B cell (primary cell): Measurements from ENCODE around the gene BOK. TPM values are rescaled to one million over a fixed set of nuclear protein-coding genes. Genes with fewer than 3 reads are reported as not detected.

Experiments used
- ATAC-seq: fragments of 200-7000 bp; cut with Tn5 transposase; one replicate; pipeline ENCODE4 v1.10.0; 2021; ENCODE audit warnings: low read depth, mild to moderate bottlenecking, moderate number of reproducible peaks, moderate library complexity
- CTCF ChIA-PET: fragments of 350-600 bp; sonication (Branson Sonifier 250); formaldehyde crosslinking; loops from one replicate; lab custom pipeline; 2021; ENCODE audit warnings: antibody characterized with exemption, inconsistent platforms; lab: Charles Lee
- POLR2A ChIA-PET: fragments of 350-600 bp; sonication (Branson Sonifier 250); formaldehyde crosslinking; loops from one replicate; lab custom pipeline; 2021; ENCODE audit warnings: antibody characterized with exemption; lab: Charles Lee
- DNase-seq: peaks from one replicate; pipeline ENCODE4 v3.0.0; 2013
- H2AFZ ChIP-seq: 2 replicates; pipeline ENCODE4 v1.6.1; 2012; ENCODE audit warnings: mild to moderate bottlenecking, low read depth, low read length; ENCODE audit not compliant: insufficient read depth, poor library complexity, severe bottlenecking
- H3K27ac ChIP-seq, 2 donors: 1 replicate in 1 of 2; 2 replicates in 1 of 2; pipeline ENCODE4 v1.5.1; 2012 to 2013; ENCODE audit warnings: low read length in 2 of 2, mild to moderate bottlenecking in 2 of 2, moderate library complexity in 1 of 2
- H3K27me3 ChIP-seq, 4 experiments: fragments of 200-600 bp in 1 of 4; sonication (generic) in 1 of 4; replicated peaks in 1 of 4; 1 replicate in 2 of 4; 2 replicates in 2 of 4; pipeline versions ENCODE4 v1.6.1 to v1.7.0; 2013 to 2016; ENCODE audit warnings: low read length in 3 of 4, mild to moderate bottlenecking in 2 of 4, mixed read lengths in 1 of 4, moderate library complexity in 1 of 4; ENCODE audit not compliant: insufficient read depth in 4 of 4, control insufficient read depth in 3 of 4; ENCODE audit errors: control extremely low read depth in 1 of 4
- H3K36me3 ChIP-seq, 2 experiments: replicated peaks in 1 of 2; 1 replicate in 1 of 2; 2 replicates in 1 of 2; pipeline versions ENCODE4 v1.6.1 to v1.7.1; 2013; ENCODE audit warnings: low read length in 1 of 2; ENCODE audit not compliant: insufficient read depth in 2 of 2, control insufficient read depth in 1 of 2; ENCODE audit errors: control extremely low read depth in 1 of 2, extremely low read depth in 1 of 2
- H3K4me1 ChIP-seq, 2 donors: fragments of 200-600 bp in 1 of 2; sonication (generic) in 1 of 2; 1 replicate in 1 of 2; 2 replicates in 1 of 2; pipeline versions ENCODE4 v1.5.1 to v1.6.1; 2013 to 2017; ENCODE audit warnings: low read length in 2 of 2; ENCODE audit not compliant: control insufficient read depth in 2 of 2, insufficient read depth in 2 of 2
- H3K4me2 ChIP-seq: replicated peaks from 2 replicates; pipeline ENCODE3; 2012; ENCODE audit warnings: mild to moderate bottlenecking, low read depth, low read length; ENCODE audit not compliant: poor library complexity, severe bottlenecking
- H3K4me3 ChIP-seq, 5 experiments: fragments of 200-600 bp in 1 of 5; sonication (generic) in 1 of 5; 1 replicate in 3 of 5; 2 replicates in 2 of 5; pipeline versions ENCODE4 v1.5.1 to v1.7.0; 2011 to 2016; ENCODE audit warnings: low read length in 4 of 5, mild to moderate bottlenecking in 4 of 5, low read depth in 2 of 5, control low read depth in 1 of 5, moderate library complexity in 1 of 5; ENCODE audit not compliant: insufficient read depth in 1 of 5; ENCODE audit errors: control extremely low read depth in 1 of 5, extremely low read depth in 1 of 5
- H3K79me2 ChIP-seq: fragments of 200-600 bp; sonication (generic); one replicate; pipeline ENCODE4 v1.6.0; 2016; ENCODE audit warnings: low read length; ENCODE audit not compliant: control insufficient read depth, insufficient read depth
- H3K9ac ChIP-seq: fragments of 200-600 bp; sonication (generic); 2 replicates; pipeline ENCODE4 v1.6.1; 2017; ENCODE audit warnings: mild to moderate bottlenecking, low read length, moderate library complexity
- H3K9me3 ChIP-seq, 3 donors: one replicate each; pipeline versions ENCODE4 v1.6.1 to v1.7.1; 2013; ENCODE audit warnings: low read length in 2 of 3; ENCODE audit not compliant: control insufficient read depth in 2 of 3, insufficient read depth in 1 of 3; ENCODE audit errors: control extremely low read depth in 1 of 3
- H4K20me1 ChIP-seq: 2 replicates; pipeline ENCODE4 v1.6.0; 2012; ENCODE audit warnings: mild to moderate bottlenecking, low read length; ENCODE audit not compliant: insufficient read depth, control insufficient read depth, poor library complexity, severe bottlenecking
- H3K27ac Mint-ChIP-seq: one replicate; pipeline ENCODE4 v1.8.0; 2021; ENCODE audit warnings: mixed read lengths
- H3K27me3 Mint-ChIP-seq: one replicate; pipeline ENCODE4 v1.8.0; 2021; ENCODE audit warnings: mixed read lengths
- H3K4me1 Mint-ChIP-seq: one replicate; pipeline ENCODE4 v1.8.0; 2021; ENCODE audit warnings: mixed read lengths
- H3K4me3 Mint-ChIP-seq: one replicate; pipeline ENCODE4 v1.8.0; 2021; ENCODE audit warnings: mixed read lengths
- H3K9me3 Mint-ChIP-seq: one replicate; pipeline ENCODE4 v1.8.0; 2022; ENCODE audit warnings: mixed read lengths; ENCODE audit not compliant: insufficient read depth
- CTCF ChIP-seq: fragments of 200-600 bp; IDR thresholded peaks from one replicate; pipeline ENCODE4 v1.8.0; 2022; ENCODE audit warnings: antibody characterized with exemption, mild to moderate bottlenecking
- EZH2 ChIP-seq: IDR thresholded peaks from 2 replicates; pipeline ENCODE4 v1.6.1; 2012; ENCODE audit warnings: borderline replicate concordance, low read depth, mild to moderate bottlenecking, moderate library complexity, low read length; ENCODE audit not compliant: insufficient read depth, poor library complexity, severe bottlenecking
- WGBS: methylation state at CpG from one replicate; pipeline ENCODE4 v1.1.5; 2013; ENCODE audit warnings: missing lambda C conversion rate; ENCODE audit not compliant: insufficient coverage; 5-methylcytosine and 5-hydroxymethylcytosine counted together
- intact Hi-C: fragments of 100-400 bp; cut with micrococcal nuclease; formaldehyde crosslinking; loops from one replicate; pipeline ENCODE4 v1.10.0; 2022
- polyA plus RNA-seq: library from polyadenylated mRNA; depleted of rRNA; stranded (reverse); fragments of >200 nt; gene quantifications from 2 replicates; pipeline ENCODE4 v1.2.3, GENCODE V29; 2012
- total RNA-seq, 2 donors: library from RNA; stranded (reverse); fragments of 120-200 nt in 1 of 2; gene quantifications; 1 replicate in 1 of 2; 2 replicates in 1 of 2; pipeline versions ENCODE4 v1.2.3 to v1.2.4, GENCODE V29; 2013 to 2022

The BOK gene
- total and polyA plus RNA-seq, 2 donors (not counting 1 experiment from before 2014, with no cell fraction given): 0.10 to 0.22 TPM

- H3K4me2 ChIP-seq: no peak overlapping the region
- ChIA-PET POLR2A (no interaction called here), CTCF (no interaction called here)
- ATAC-seq (no peak), DNase-seq (no peak)
- Mint-ChIP-seq H3K4me3 (no peak overlapping the region), H3K27me3 (no peaks in the 10 kb centered on the region), H3K4me1 (peaks cover 2% of the 10 kb centered on the region), H3K27ac (no peak overlapping the region), H3K9me3 (no peaks in the 10 kb centered on the region)
- no peak overlapping the region for H3K27ac ChIP-seq
- H3K4me1 ChIP-seq: no peaks in the 10 kb centered on the region
- no peaks in the 10 kb centered on the region for H3K79me2 ChIP-seq
- no peaks in the 10 kb centered on the region for H4K20me1 ChIP-seq
- 96% methylated on average over 23 of the region's 23 CpGs for WGBS
- no peaks in the 10 kb centered on the region for H3K9me3 ChIP-seq
- H3K36me3 ChIP-seq: peaks cover 0 to 3% of the 10 kb centered on the region in 2 experiments
- no peak for TF ChIP-seq CTCF
- no peak for TF ChIP-seq EZH2
- no peak overlapping the region for H3K4me3 ChIP-seq
- H2AFZ ChIP-seq: no peak overlapping the region
- no peaks in the 10 kb centered on the region for H3K27me3 ChIP-seq
- intact Hi-C loops: no loop called here
- no peak overlapping the region for H3K9ac ChIP-seq
These were observed 11.3 kb downstream of the BOK start for GRCh38 chr2:241569831-241570281.

DNA sequence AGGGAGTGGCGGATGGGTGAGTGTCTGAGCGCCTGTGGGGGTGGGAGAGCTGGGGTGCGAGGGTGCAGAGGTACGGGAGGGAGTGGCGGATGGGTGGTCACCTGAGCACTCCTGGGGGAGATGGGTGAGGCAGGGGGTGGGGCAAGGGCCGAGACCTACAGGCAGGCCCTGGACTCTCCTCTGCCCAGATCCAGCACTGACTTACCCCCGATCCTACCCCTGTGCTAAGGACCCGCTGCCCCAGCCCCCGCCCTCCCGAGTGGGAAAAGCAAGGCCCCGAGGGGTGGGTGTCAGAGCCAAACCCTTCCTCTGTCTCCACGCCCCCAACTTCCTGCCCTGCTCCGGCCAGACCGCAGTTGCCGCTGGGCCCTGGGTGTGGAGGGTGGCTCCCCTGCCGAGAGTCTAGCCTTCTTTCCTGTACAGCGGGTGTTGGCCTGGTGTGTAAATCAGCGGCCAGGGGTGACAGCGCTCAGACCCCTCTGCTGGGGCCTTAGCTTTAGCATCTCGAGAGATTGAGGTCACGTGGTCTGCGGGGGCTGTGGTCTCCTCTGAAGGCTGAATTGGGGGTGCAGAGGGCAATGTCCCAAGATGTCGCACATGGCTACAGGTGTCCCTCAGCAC, 12.5 kb downstream of the BOK start:
- Histone ChIP-seq H3K9ac (no peak overlapping the region), H3K9me3 (no peaks in the 10 kb centered on the region), H3K4me2 (no peak overlapping the region), H3K27me3 (no peaks in the 10 kb centered on the region), H3K4me1 (no peaks in the 10 kb centered on the region), H3K36me3 (peaks cover 0 to 3% of the 10 kb centered on the region in 2 experiments), H2AFZ (no peak overlapping the region), H3K27ac (no peak overlapping the region), H3K4me3 (no peak overlapping the region), H3K79me2 (no peaks in the 10 kb centered on the region), H4K20me1 (no peaks in the 10 kb centered on the region)
- Mint-ChIP-seq H3K4me3 (no peak overlapping the region), H3K4me1 (peaks cover 2% of the 10 kb centered on the region), H3K27me3 (no peaks in the 10 kb centered on the region), H3K27ac (no peak overlapping the region), H3K9me3 (no peaks in the 10 kb centered on the region)
- TF ChIP-seq EZH2 (no peak), CTCF (no peak)
- DNase-seq (no peak), ATAC-seq (no peak)
- 79% methylated on average over 16 of the region's 23 CpGs for whole genome bisulfite sequencing
- POLR2A ChIA-PET: no interaction called here
- CTCF ChIA-PET: no interaction called here
- intact Hi-C loops: no loop called here
